HEK293T (cell line): ENCODE data around the gene DNMT3B.

Experiments
- ARNT ChIP-seq: fragments of 450-650 bp; IDR thresholded peaks from 2 replicates; pipeline ENCODE4 v1.6.1; 2017; ENCODE audit warnings: mild to moderate bottlenecking
- BHLHE40 ChIP-seq: fragments of 450-650 bp; IDR thresholded peaks from 2 replicates; pipeline ENCODE4 v1.6.1; 2016; ENCODE audit warnings: mild to moderate bottlenecking, moderate library complexity, borderline replicate concordance
- CTBP1 ChIP-seq: fragments of 450-650 bp; IDR thresholded peaks from 2 replicates; pipeline ENCODE4 v1.6.1; 2016; ENCODE audit warnings: borderline replicate concordance
- ELF4 ChIP-seq: fragments of 450-650 bp; IDR thresholded peaks from 2 replicates; pipeline ENCODE4 v1.6.1; 2017; ENCODE audit warnings: antibody characterized with exemption
- FOXK2 ChIP-seq: fragments of 450-650 bp; IDR thresholded peaks from 2 replicates; pipeline ENCODE4 v1.6.1; 2016; ENCODE audit warnings: mild to moderate bottlenecking
- FOXM1 ChIP-seq: fragments of 450-650 bp; IDR thresholded peaks from 2 replicates; pipeline ENCODE4 v1.6.1; 2017; ENCODE audit warnings: mild to moderate bottlenecking, borderline replicate concordance
- HDGF ChIP-seq: fragments of 450-650 bp; IDR thresholded peaks from 2 replicates; pipeline ENCODE4 v1.6.1; 2017; ENCODE audit warnings: antibody characterized with exemption, borderline replicate concordance
- L3MBTL2 ChIP-seq: fragments of 450-650 bp; conservative IDR thresholded peaks from 2 replicates; pipeline ENCODE4 v1.6.1; 2016; ENCODE audit warnings: mild to moderate bottlenecking
- NFRKB ChIP-seq: fragments of 450-650 bp; IDR thresholded peaks from 2 replicates; pipeline ENCODE4 v1.6.1; 2016; ENCODE audit warnings: mild to moderate bottlenecking, moderate library complexity
- SP1 ChIP-seq: fragments of 450-650 bp; IDR thresholded peaks from 2 replicates; pipeline ENCODE4 v1.6.1; 2017
- SUZ12 ChIP-seq: fragments of 450-650 bp; IDR thresholded peaks from 2 replicates; pipeline ENCODE4 v1.6.1; 2016; ENCODE audit warnings: mild to moderate bottlenecking
- TARDBP ChIP-seq: fragments of 450-650 bp; IDR thresholded peaks from 2 replicates; pipeline ENCODE4 v1.6.1; 2016
- ZNF384 ChIP-seq: fragments of 450-650 bp; IDR thresholded peaks from 2 replicates; pipeline ENCODE4 v1.6.1; 2016

GRCh38 chr20:32845786-32846185 is 83.6 kb downstream of the DNMT3B start:
- TF ChIP-seq L3MBTL2, result no peak
- TF ChIP-seq ELF4, result no peak
- no peak for TF ChIP-seq ZNF384
- no peak for TF ChIP-seq ARNT
- no peak for TF ChIP-seq FOXM1
- TF ChIP-seq SP1, result no peak
- no peak for TF ChIP-seq SUZ12
- no peak for TF ChIP-seq FOXK2
- no peak for TF ChIP-seq NFRKB
- TF ChIP-seq CTBP1, result no peak
- TF ChIP-seq BHLHE40, result no peak
- no peak for TF ChIP-seq TARDBP
- no peak for TF ChIP-seq HDGF
